ENCODE data around the gene DBH. TPM values are rescaled to one million over a fixed set of nuclear protein-coding genes. Genes with fewer than 3 reads are reported as not detected.

DBH gene
- total and polyA plus RNA-seq, 2 of the 13 experiments (the other 11 are each of a cell fraction or from before 2014, with no cell fraction given) = not detected

- ChIA-PET CTCF (ENCODE audit: low intra/inter-chr PET ratio, low total read pairs) (no interaction called here), POLR2A (no interaction called here)
- ATAC-seq (no peak), FAIRE-seq (no peak), DNase-seq (ENCODE audit: low spot score) (no peak)
- Histone ChIP-seq H3K9me3 (ENCODE audit: low read length) (no peaks in the 10 kb centered on the region), H3K79me2 (ENCODE audit: insufficient read depth, low read length) (no peaks in the 10 kb centered on the region), H3K4me2 (ENCODE audit: low read depth, low read length) (no peak overlapping the region), H4K20me1 (ENCODE audit: insufficient read depth, low read length) (no peaks in the 10 kb centered on the region), H3K4me3 (replicated peaks in 1 of 3; ENCODE audit: insufficient read depth in 1 of 3, low read depth in 2 of 3, low read length in 3 of 3) (no peak overlapping the region), H3K27me3 (ENCODE audit: control insufficient read depth in 1 of 2, insufficient read depth in 2 of 2, low read length in 2 of 2) (no peaks in the 10 kb centered on the region), H3K4me1 (ENCODE audit: insufficient read depth, low read length) (no peaks in the 10 kb centered on the region), H3K9ac (ENCODE audit: insufficient read depth, low read depth, low read length) (no peak overlapping the region), H3K36me3 (replicated peaks in 1 of 2; ENCODE audit: control insufficient read depth in 1 of 2, insufficient read depth in 2 of 2, low read length in 2 of 2) (peaks cover 6 to 16% of the 10 kb centered on the region in 2 experiments; a peak in 3 of 5 replicates), H2AFZ (ENCODE audit: low read length) (no peak overlapping the region), H3K27ac (ENCODE audit: extremely low read length, insufficient read depth, low read length) (no peak overlapping the region)
- WGBS (ENCODE audit: low lambda C conversion rate) = 96% methylated on average over 2 of the region's 4 CpGs
- intact Hi-C loops (cut with micrococcal nuclease; ENCODE audit: unreplicated experiment) = no loop called here
- BruUV-seq (replicated peaks) = no TSS peak
- in situ Hi-C loops (cut with HindIII; ENCODE audit: extremely low pct_ligation_motif_present, low pct_unique_long_range_greater_than_20kb) = no loop called here
- TF ChIP-seq U2AF2 (IDR thresholded peaks at IDR 0.05; ENCODE audit: low read depth, low read length) = no peak
- no peak for TF ChIP-seq KLF9 (CRISPR knock-in tag; IDR thresholded peaks at IDR 0.05; ENCODE audit: low read depth)
- no peak for TF ChIP-seq ZNF614 (CRISPR knock-in tag; IDR thresholded peaks at IDR 0.05; ENCODE audit: borderline replicate concordance)
- TF ChIP-seq ZNF138 (CRISPR knock-in tag; IDR thresholded peaks at IDR 0.05; ENCODE audit: low read depth) = no peak
- no peak for TF ChIP-seq KLF6 (CRISPR knock-in tag; IDR thresholded peaks at IDR 0.05)
- no peak for TF ChIP-seq ZNF710 (CRISPR knock-in tag; IDR thresholded peaks at IDR 0.05; ENCODE audit: borderline replicate concordance)
- no peak for TF ChIP-seq SAFB2 (CRISPR knock-in tag; IDR thresholded peaks at IDR 0.05; ENCODE audit: borderline replicate concordance, low read depth)
- TF ChIP-seq PRDM10 (CRISPR knock-in tag; IDR thresholded peaks at IDR 0.05; ENCODE audit: low read depth) = no peak
- no peak for TF ChIP-seq EZH2 (conservative IDR thresholded peaks at IDR 0.05; ENCODE audit: low read depth, low read length)
- no peak for TF ChIP-seq NFKB2 (CRISPR knock-in tag; IDR thresholded peaks at IDR 0.05; ENCODE audit: borderline replicate concordance)
- TF ChIP-seq HOMEZ (CRISPR knock-in tag; IDR thresholded peaks at IDR 0.05; ENCODE audit: low read depth) = no peak
- TF ChIP-seq REPIN1 (CRISPR knock-in tag; IDR thresholded peaks at IDR 0.05; ENCODE audit: borderline replicate concordance, low read depth) = no peak
- TF ChIP-seq ZNF276 (CRISPR knock-in tag; IDR thresholded peaks at IDR 0.05; ENCODE audit: low read depth) = no peak
- TF ChIP-seq ZNF576 (CRISPR knock-in tag; IDR thresholded peaks at IDR 0.05) = no peak
- no peak for TF ChIP-seq ZBTB1 (CRISPR knock-in tag; IDR thresholded peaks at IDR 0.05; ENCODE audit: borderline replicate concordance)
- TF ChIP-seq NFRKB (IDR thresholded peaks at IDR 0.05) = no peak
Measured at GRCh38 chr9:133700819-133701320, 64.7 kb downstream of the DBH start.

All from HepG2 (cell line).